ENCODE results near the gene BCAS1.

The BCAS1 gene

GRCh38 chr20:53905019-53905819, 165.2 kb downstream of the BCAS1 start:
- no peak for ATAC-seq
- TF ChIP-seq TOX (CRISPR knock-in tag; IDR thresholded peaks at IDR 0.05; ENCODE audit: borderline replicate concordance), result no peak

DNA sequence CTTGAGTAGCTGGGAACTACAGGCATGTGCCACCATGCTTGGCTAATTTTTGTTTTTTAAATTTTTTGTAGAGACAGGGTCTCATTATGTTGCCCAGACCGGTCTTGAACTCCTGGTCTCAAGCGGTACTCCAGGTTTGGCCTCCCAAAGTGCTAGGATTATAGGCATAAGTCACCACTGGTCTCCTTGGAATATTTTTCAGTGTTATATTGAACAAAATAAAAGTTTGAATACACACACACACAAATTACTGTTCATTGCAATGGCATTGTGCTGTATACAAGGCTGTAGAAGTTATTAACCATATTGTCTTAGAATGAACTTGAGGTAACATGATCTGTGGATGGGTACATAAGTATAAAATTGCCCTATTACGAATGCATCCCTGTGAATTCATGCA, 166.1 kb downstream of the BCAS1 start:
- no peak for ATAC-seq
- TF ChIP-seq ZC3H10 (CRISPR knock-in tag; IDR thresholded peaks at IDR 0.05) (no peak), ZNF70 (CRISPR knock-in tag; IDR thresholded peaks at IDR 0.05) (no peak), ZFP3 (CRISPR knock-in tag; IDR thresholded peaks at IDR 0.05) (no peak), ARNTL (CRISPR knock-in tag; IDR thresholded peaks at IDR 0.05; ENCODE audit: borderline replicate concordance, low read depth) (no peak), ESRRG (CRISPR knock-in tag; IDR thresholded peaks at IDR 0.05) (no peak), PPARA (CRISPR knock-in tag; IDR thresholded peaks at IDR 0.05; ENCODE audit: borderline replicate concordance) (no peak), RARB (CRISPR knock-in tag; IDR thresholded peaks at IDR 0.05) (no peak), TCF4 (CRISPR knock-in tag; IDR thresholded peaks at IDR 0.05; ENCODE audit: borderline replicate concordance) (no peak), PATZ1 (CRISPR knock-in tag; IDR thresholded peaks at IDR 0.05; ENCODE audit: borderline replicate concordance) (no peak), ISL1 (CRISPR knock-in tag; IDR thresholded peaks at IDR 0.05) (no peak), GLIS3 (CRISPR knock-in tag; IDR thresholded peaks at IDR 0.05) (no peak)
- TF ChIP-seq, protein P1, sequence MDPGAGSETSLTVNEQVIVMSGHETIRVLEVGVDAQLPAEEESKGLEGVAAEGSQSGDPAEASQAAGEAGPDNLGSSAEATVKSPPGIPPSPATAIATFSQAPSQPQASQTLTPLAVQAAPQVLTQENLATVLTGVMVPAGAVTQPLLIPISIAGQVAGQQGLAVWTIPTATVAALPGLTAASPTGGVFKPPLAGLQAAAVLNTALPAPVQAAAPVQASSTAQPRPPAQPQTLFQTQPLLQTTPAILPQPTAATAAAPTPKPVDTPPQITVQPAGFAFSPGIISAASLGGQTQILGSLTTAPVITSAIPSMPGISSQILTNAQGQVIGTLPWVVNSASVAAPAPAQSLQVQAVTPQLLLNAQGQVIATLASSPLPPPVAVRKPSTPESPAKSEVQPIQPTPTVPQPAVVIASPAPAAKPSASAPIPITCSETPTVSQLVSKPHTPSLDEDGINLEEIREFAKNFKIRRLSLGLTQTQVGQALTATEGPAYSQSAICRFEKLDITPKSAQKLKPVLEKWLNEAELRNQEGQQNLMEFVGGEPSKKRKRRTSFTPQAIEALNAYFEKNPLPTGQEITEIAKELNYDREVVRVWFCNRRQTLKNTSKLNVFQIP (CRISPR knock-in tag; IDR thresholded peaks at IDR 0.05; ENCODE audit: borderline replicate concordance, low read depth), result no peak
- TF ChIP-seq, protein P2, sequence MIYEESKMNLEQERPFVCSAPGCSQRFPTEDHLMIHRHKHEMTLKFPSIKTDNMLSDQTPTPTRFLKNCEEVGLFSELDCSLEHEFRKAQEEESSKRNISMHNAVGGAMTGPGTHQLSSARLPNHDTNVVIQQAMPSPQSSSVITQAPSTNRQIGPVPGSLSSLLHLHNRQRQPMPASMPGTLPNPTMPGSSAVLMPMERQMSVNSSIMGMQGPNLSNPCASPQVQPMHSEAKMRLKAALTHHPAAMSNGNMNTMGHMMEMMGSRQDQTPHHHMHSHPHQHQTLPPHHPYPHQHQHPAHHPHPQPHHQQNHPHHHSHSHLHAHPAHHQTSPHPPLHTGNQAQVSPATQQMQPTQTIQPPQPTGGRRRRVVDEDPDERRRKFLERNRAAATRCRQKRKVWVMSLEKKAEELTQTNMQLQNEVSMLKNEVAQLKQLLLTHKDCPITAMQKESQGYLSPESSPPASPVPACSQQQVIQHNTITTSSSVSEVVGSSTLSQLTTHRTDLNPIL (CRISPR knock-in tag; IDR thresholded peaks at IDR 0.05; ENCODE audit: low read depth), result no peak
- TF ChIP-seq, protein P3, sequence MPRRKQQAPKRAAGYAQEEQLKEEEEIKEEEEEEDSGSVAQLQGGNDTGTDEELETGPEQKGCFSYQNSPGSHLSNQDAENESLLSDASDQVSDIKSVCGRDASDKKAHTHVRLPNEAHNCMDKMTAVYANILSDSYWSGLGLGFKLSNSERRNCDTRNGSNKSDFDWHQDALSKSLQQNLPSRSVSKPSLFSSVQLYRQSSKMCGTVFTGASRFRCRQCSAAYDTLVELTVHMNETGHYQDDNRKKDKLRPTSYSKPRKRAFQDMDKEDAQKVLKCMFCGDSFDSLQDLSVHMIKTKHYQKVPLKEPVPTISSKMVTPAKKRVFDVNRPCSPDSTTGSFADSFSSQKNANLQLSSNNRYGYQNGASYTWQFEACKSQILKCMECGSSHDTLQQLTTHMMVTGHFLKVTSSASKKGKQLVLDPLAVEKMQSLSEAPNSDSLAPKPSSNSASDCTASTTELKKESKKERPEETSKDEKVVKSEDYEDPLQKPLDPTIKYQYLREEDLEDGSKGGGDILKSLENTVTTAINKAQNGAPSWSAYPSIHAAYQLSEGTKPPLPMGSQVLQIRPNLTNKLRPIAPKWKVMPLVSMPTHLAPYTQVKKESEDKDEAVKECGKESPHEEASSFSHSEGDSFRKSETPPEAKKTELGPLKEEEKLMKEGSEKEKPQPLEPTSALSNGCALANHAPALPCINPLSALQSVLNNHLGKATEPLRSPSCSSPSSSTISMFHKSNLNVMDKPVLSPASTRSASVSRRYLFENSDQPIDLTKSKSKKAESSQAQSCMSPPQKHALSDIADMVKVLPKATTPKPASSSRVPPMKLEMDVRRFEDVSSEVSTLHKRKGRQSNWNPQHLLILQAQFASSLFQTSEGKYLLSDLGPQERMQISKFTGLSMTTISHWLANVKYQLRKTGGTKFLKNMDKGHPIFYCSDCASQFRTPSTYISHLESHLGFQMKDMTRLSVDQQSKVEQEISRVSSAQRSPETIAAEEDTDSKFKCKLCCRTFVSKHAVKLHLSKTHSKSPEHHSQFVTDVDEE (CRISPR knock-in tag; IDR thresholded peaks at IDR 0.05), result no peak

DNA sequence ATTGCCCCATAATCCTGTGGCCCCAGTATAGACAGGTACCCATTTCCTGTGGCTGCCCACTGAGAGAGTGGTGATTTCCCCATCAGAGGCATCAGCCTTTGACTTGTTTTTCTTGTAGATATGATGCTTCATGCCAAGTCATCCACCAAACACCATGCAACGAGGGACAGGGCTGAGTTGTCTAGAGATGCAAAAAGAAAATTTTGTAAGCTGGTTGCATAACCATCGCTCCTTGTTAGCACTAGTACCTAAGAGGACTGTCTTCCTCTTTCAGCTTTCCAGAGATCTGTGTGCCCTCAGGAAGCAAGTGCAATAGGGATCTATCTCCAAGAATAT, 166.8 kb downstream of the BCAS1 start:
- no peak for TF ChIP-seq TOX (CRISPR knock-in tag; IDR thresholded peaks at IDR 0.05; ENCODE audit: borderline replicate concordance)
- TF ChIP-seq, protein P3 (CRISPR knock-in tag; IDR thresholded peaks at IDR 0.05), result no peak
- TF ChIP-seq PATZ1 (CRISPR knock-in tag; IDR thresholded peaks at IDR 0.05; ENCODE audit: borderline replicate concordance), result no peak
- TF ChIP-seq ZFP30 (CRISPR knock-in tag; IDR thresholded peaks at IDR 0.05), result no peak
- TF ChIP-seq ZFP3 (CRISPR knock-in tag; IDR thresholded peaks at IDR 0.05), result no peak
- TF ChIP-seq OSR1 (CRISPR knock-in tag; IDR thresholded peaks at IDR 0.05), result no peak
- no peak for TF ChIP-seq ZNF565 (CRISPR knock-in tag; conservative IDR thresholded peaks at IDR 0.05; ENCODE audit: low read depth)
- TF ChIP-seq, protein P1 (CRISPR knock-in tag; IDR thresholded peaks at IDR 0.05; ENCODE audit: borderline replicate concordance, low read depth), result no peak
- ATAC-seq, result no peak
